HG02943 (cell line): ENCODE results near the gene SRSF5.
"Not testable (repeated sequence)": the region's sequence is repeated elsewhere in the genome, so short reads cannot be mapped to it uniquely, and the experiment has no call there.

Source experiments
- ATAC-seq: cut with Tn5 transposase; IDR thresholded peaks from one replicate; pipeline ENCODE4 v1.9.1; 2021; ENCODE audit warnings: mild to moderate bottlenecking, low read depth, moderate library complexity; ENCODE audit not compliant: unreplicated experiment

SRSF5 gene

DNA sequence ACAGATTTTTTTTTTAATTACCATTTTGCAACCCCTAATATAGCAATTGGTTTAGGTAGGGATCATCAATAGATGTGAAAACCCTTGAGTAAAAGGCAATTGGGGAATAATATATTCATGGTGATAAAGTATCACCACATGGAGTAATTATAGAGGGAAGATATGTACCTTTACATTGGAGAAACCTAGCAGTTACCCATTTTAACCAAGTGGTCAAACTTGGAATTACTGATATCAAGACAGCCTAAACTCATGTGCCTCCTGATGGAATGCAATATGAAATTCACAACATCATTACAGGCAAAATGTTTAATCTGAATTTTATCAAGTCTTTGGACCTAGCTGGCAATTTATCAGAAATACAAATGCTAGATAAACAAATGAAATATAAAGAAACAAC is 36.8 kb downstream of the SRSF5 start:
- ATAC-seq = no peak

GRCh38 chr14:69804902-69805301 is 38.0 kb downstream of the SRSF5 start:
- no peak for ATAC-seq

DNA sequence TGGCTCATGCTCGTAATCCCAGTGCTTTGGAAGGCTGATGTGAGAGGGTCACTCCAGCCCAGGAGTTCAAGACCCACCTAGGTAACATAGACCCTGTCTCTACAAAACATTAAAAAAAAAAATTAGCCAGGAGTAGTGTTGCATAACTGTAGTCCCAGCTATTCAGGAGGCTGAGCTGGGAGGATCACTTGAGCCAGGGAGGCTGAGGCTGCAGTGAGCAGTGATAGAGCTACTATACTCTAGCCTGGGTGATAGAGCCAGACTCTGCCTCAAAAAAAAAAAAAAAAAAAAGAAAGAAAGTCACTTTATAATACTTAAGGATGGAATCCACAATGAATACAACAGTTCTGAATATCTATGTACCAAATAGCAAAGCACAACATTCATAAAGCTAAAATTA is 40.2 kb downstream of the SRSF5 start:
- ATAC-seq = no peak

- ATAC-seq = no peak
Measured at GRCh38 chr14:69808919-69809808, 42.2 kb downstream of the SRSF5 start.

DNA sequence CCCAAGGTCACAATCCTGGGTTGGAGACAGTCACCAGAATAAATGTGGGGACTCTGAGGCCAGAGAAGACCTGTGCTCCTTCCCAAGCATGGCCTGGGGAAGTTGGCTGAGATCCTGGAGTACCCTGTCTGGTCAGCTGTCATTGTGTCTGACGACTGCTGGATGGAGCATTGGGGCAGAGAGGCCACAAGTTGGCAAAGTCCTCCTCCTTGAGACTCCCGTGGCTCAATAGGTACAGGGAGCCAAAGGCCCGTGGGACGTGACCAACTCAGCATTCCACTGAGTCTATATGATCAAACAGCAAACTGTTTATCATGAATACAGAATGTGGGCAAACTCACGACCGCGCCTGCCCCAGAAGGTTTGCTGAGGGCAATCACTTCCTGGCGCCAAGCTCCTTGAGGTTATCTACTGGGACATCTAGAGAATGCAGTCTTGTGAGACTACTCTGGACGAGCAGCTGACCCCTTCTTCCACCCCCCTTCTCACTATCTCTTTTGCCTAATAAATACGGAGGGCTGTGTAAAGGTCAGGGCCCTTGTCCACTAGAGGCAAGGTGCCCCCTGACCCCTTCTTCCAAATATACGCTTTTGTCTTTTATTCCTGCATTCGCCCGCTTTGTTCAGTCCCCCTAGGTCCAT is 44.4 kb downstream of the SRSF5 start:
- no peak for ATAC-seq

GRCh38 chr14:69811868-69812252 is 44.9 kb downstream of the SRSF5 start:
- no peak for ATAC-seq

DNA sequence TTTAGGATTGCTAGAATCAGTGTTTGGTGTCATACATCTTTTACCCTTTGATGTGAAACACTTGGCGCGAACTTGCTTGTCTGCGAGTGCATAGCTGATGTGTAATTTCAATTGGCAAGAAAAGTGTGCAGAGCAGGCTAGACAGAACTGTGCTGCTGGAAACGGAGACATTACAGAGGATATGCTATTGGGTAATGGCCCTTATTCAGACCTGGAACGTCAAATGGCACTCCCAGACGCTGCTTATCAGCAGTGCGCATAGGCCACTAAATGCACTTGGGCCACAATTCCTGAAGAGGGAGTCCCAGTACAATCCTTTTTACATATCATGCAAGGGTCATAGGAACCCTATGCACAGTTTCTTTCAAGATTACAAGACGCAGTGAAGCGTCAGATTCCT is 45.8 kb downstream of the SRSF5 start:
- no peak for ATAC-seq

- not testable (repeated sequence) for ATAC-seq
Measured at GRCh38 chr14:69813346-69813745, 46.4 kb downstream of the SRSF5 start.

GRCh38 chr14:69814397-69814796 is 47.5 kb downstream of the SRSF5 start:
- no peak for ATAC-seq

DNA sequence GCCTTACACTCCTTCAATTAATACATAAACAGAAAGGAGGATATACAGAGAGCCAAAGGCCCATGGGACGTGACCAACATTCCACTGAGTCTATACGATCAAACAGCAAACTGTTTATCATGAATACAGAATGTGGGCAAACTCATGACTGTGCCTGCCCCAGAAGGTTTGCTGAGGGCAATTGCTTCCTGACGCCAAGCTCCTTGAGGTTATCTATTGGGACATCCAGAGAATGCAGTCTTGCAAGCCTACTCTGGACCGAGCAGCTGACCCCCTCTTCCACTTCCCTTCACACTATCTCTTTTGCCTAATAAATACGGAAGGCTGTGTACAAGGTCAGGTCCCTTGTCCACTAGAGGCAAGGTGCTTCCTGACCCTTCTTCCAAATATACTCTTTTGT is 48.6 kb downstream of the SRSF5 start:
- ATAC-seq = no peak

DNA sequence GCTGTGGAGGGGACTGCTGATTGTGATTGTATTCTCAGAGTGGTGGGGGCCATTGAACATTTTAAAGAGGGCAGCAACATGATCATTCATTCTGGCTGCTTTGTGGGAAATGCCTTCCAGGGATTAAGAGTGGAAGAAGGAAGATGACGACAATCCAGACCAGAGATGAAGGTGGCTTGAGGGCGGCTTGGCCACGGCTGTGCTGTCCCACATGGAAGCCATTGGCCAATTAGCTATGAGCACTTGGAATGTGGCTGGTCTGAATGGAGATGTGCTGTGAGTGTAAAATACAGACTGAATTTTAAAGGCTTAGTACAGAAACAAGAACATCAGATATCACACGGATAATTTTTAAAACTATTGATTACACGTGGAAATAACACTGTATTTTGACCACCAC is 49.3 kb downstream of the SRSF5 start:
- ATAC-seq = no peak

DNA sequence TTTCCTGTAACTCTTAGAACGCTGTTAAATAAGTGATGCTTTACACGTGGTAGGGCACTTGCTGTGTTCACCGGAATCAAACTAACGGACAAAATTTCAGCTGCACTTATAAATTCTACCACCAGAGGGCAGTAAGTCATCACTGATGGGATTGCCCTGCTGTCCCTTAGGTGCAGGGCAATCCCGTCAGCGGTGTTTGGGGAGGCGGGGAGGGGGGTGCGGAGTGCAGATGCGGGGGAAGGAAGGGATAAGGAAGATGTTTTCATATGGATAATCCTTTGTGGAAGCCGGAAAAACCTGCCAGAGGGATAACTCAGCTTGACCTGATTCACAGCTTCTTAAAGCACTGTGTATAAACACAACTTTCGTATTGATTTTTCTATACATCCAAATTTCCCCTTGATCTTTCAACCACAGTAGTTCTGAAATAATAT is 51.8 kb downstream of the SRSF5 start:
- ATAC-seq = no peak

DNA sequence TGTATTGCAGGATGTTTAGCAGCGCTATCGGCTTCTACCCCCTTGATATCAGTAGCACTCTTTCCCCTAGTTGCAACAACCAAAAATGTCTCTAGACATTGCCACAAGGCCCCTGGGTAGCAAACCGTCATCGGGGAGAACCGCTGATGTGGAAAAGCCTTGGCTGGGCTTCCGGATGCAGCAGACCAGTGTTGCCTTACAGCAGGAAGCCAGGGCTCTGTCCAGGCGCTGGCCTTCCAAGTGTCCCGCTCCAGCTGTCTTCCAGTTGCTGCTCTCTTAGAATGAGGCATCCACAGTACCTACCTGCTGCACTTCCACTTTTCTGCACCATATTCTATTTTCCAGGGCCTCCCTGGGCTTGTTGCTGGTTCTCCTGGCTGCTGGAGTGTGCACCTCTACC is 52.7 kb downstream of the SRSF5 start:
- no peak for ATAC-seq

GRCh38 chr14:69820991-69821390 is 54.0 kb downstream of the SRSF5 start:
- no peak for ATAC-seq
